PC-3 (cell line): ENCODE measurements around the gene TNPO1. TPM values are rescaled to one million over a fixed set of nuclear protein-coding genes. Genes with fewer than 3 reads are reported as not detected.
"Not testable (repeated sequence)": the region's sequence is repeated elsewhere in the genome, so short reads cannot be mapped to it uniquely, and the experiment has no call there.

ENCODE experiments used
- ATAC-seq: fragments of 200-7000 bp; cut with Tn5 transposase; 2 replicates; pipeline ENCODE4 v1.9.1; 2020; ENCODE audit warnings: mild to moderate bottlenecking, moderate library complexity
- BruUV-seq: library from RNA; stranded (reverse); fragments of 400-500 nt; replicated peaks from 2 replicates; lab custom pipeline; 2021; lab: Mats Ljungman, UMichigan
- CTCF ChIA-PET: fragments of 300-600 bp; sonication (Branson Sonifier 250); formaldehyde crosslinking; loops from one replicate; lab custom pipeline; 2022; ENCODE audit warnings: antibody characterized with exemption; lab: Charles Lee
- POLR2A ChIA-PET: fragments of 300-600 bp; sonication (Branson Sonifier 250); formaldehyde crosslinking; loops from one replicate; lab custom pipeline; 2022; ENCODE audit warnings: antibody characterized with exemption; ENCODE audit not compliant: unreplicated experiment; lab: Charles Lee
- DNase-seq: peaks from one replicate; pipeline ENCODE4 v3.0.0-alpha.2; 2015
- H2AFZ ChIP-seq: fragments of 300-600 bp; sonication (generic); 2 replicates; pipeline ENCODE4 v1.6.0; 2016; ENCODE audit warnings: antibody characterized with exemption, low read length
- H3F3A ChIP-seq: fragments of 300-600 bp; sonication (generic); one replicate; pipeline ENCODE4 v1.6.0; 2017; ENCODE audit warnings: antibody characterized with exemption, low read length, control low read depth, mild to moderate bottlenecking; ENCODE audit not compliant: unreplicated experiment
- H3K27ac ChIP-seq: fragments of 300-600 bp; sonication (generic); 2 replicates; pipeline ENCODE4 v1.5.1; 2016; ENCODE audit warnings: mild to moderate bottlenecking, low read length
- H3K27me3 ChIP-seq: fragments of 300-600 bp; sonication (generic); 2 replicates; pipeline ENCODE4 v1.6.1; 2016; ENCODE audit warnings: low read length, mixed read lengths
- H3K36me3 ChIP-seq: fragments of 300-600 bp; sonication (generic); 2 replicates; pipeline ENCODE4 v1.6.1; 2016; ENCODE audit warnings: low read depth, mixed run types, low read length, mixed read lengths
- H3K4me1 ChIP-seq: fragments of 300-600 bp; sonication (generic); 2 replicates; pipeline ENCODE4 v1.5.1; 2016; ENCODE audit warnings: low read length; ENCODE audit not compliant: insufficient read depth
- H3K4me2 ChIP-seq: fragments of 300-600 bp; sonication (generic); 2 replicates; pipeline ENCODE4 v1.6.0; 2016; ENCODE audit warnings: low read length
- H3K4me3 ChIP-seq: fragments of 300-600 bp; sonication (generic); 2 replicates; pipeline ENCODE4 v1.5.1; 2016; ENCODE audit warnings: mild to moderate bottlenecking, low read length, mixed read lengths
- H3K79me2 ChIP-seq: fragments of 300-600 bp; sonication (generic); 2 replicates; pipeline ENCODE4 v1.6.1; 2017; ENCODE audit warnings: low read length, mixed read lengths
- H3K9ac ChIP-seq: fragments of 300-600 bp; sonication (generic); 2 replicates; pipeline ENCODE4 v1.6.0; 2016; ENCODE audit warnings: mild to moderate bottlenecking, low read length
- H3K9me2 ChIP-seq: fragments of 300-600 bp; sonication (generic); replicated peaks from 2 replicates; pipeline ENCODE4 v1.6.1; 2016; ENCODE audit warnings: mixed run types, low read length, mixed read lengths
- H3K9me3 ChIP-seq: fragments of 300-600 bp; sonication (generic); 2 replicates; pipeline ENCODE4 v1.6.1; 2016; ENCODE audit warnings: low read length, mixed read lengths
- H4K20me1 ChIP-seq: fragments of 300-600 bp; sonication (generic); 2 replicates; pipeline ENCODE4 v1.6.1; 2016; ENCODE audit warnings: low read length, mixed read lengths
- CTCF ChIP-seq: fragments of 300-600 bp; sonication (generic); conservative IDR thresholded peaks from 2 replicates; pipeline ENCODE4 v1.5.1; 2017; ENCODE audit warnings: antibody characterized with exemption, low read depth, mild to moderate bottlenecking, low read length
- EZH2 ChIP-seq: fragments of 300-600 bp; sonication (generic); IDR thresholded peaks from one replicate; pipeline ENCODE4 v1.6.1; 2017; ENCODE audit warnings: antibody characterized with exemption, mild to moderate bottlenecking, low read length; ENCODE audit not compliant: unreplicated experiment
- EZH2phosphoT487 ChIP-seq: fragments of 300-600 bp; sonication (generic); IDR thresholded peaks from 2 replicates; pipeline ENCODE4 v1.6.1; 2018; ENCODE audit warnings: mild to moderate bottlenecking, antibody characterized with exemption, low read length, borderline replicate concordance
- intact Hi-C: fragments of 100-400 bp; cut with micrococcal nuclease; formaldehyde crosslinking; loops from 2 replicates; pipeline ENCODE4 v1.9.0; 2023
- total RNA-seq: library from RNA; depleted of rRNA; stranded (reverse); fragments of >200 nt; gene quantifications from 2 replicates; pipeline ENCODE4 v1.2.3, GENCODE V29; 2014

TNPO1 gene
- total RNA-seq, 1 experiment from 2014 or later = 187 TPM

- Histone ChIP-seq H3K79me2 (no peaks in the 10 kb centered on the region), H3K27ac (no peak overlapping the region), H4K20me1 (no peaks in the 10 kb centered on the region), H3F3A (no peaks in the 10 kb centered on the region), H3K4me2 (no peak overlapping the region), H3K4me1 (no peaks in the 10 kb centered on the region), H3K27me3 (no peaks in the 10 kb centered on the region), H3K9ac (no peak overlapping the region), H3K9me3 (no peaks in the 10 kb centered on the region), H3K36me3 (no peaks in the 10 kb centered on the region), H3K9me2 (no peaks in the 10 kb centered on the region), H2AFZ (no peak overlapping the region), H3K4me3 (no peak overlapping the region)
- ATAC-seq (no peak), DNase-seq (no peak)
- ChIA-PET CTCF (no interaction called here), POLR2A (no interaction called here)
- BruUV-seq = no TSS peak
- intact Hi-C loops = no loop called here
- TF ChIP-seq EZH2phosphoT487 (no peak), EZH2 (no peak), CTCF (no peak)
Observed at GRCh38 chr5:72796001-72796400, 20.5 kb upstream of the TNPO1 start.

- Histone ChIP-seq H3K9me3 (no peaks in the 10 kb centered on the region), H3K4me3 (no peak overlapping the region), H3K9me2 (no peaks in the 10 kb centered on the region), H3K9ac (no peak overlapping the region), H3K27me3 (no peaks in the 10 kb centered on the region), H3F3A (no peaks in the 10 kb centered on the region), H3K4me2 (no peak overlapping the region), H3K27ac (no peak overlapping the region), H3K4me1 (no peaks in the 10 kb centered on the region), H3K79me2 (no peaks in the 10 kb centered on the region), H3K36me3 (no peaks in the 10 kb centered on the region), H4K20me1 (no peaks in the 10 kb centered on the region), H2AFZ (no peak overlapping the region)
- DNase-seq (no peak), ATAC-seq (no peak)
- ChIA-PET POLR2A (no interaction called here), CTCF (no interaction called here)
- intact Hi-C loops = no loop called here
- no TSS peak for BruUV-seq
- TF ChIP-seq CTCF (no peak), EZH2phosphoT487 (no peak), EZH2 (no peak)
Observed at GRCh38 chr5:72799721-72800120, 16.7 kb upstream of the TNPO1 start.

- H3K27ac ChIP-seq, H4K20me1 ChIP-seq, H3F3A ChIP-seq, POLR2A ChIA-PET, H3K27me3 ChIP-seq, H3K9me2 ChIP-seq, H3K36me3 ChIP-seq, DNase-seq, H2AFZ ChIP-seq, BruUV-seq, H3K4me1 ChIP-seq, H3K9ac ChIP-seq, H3K4me2 ChIP-seq, H3K9me3 ChIP-seq, CTCF ChIA-PET, H3K79me2 ChIP-seq, intact Hi-C loops, H3K4me3 ChIP-seq, ATAC-seq: not testable (repeated sequence)
Observed at GRCh38 chr5:72808637-72809036, 7.8 kb upstream of the TNPO1 start.
